Aorta (tissue), 5 donors: ENCODE results near the gene GCAT. TPM values are rescaled to one million over a fixed set of nuclear protein-coding genes. Genes with fewer than 3 reads are reported as not detected.

ENCODE experiments used
- ATAC-seq: fragments of 200-7000 bp; cut with Tn5 transposase; one replicate; pipeline ENCODE4 v1.9.1; 2022; ENCODE audit warnings: moderate library complexity; ENCODE audit not compliant: low FRiP score
- DNase-seq, 2 donors: peaks; one replicate each; pipeline ENCODE4 v3.0.0-alpha.2; 2020
- H3K27ac ChIP-seq, 2 donors: one replicate each; pipeline ENCODE4 v1.5.1; 2013; ENCODE audit warnings: low read length in 2 of 2, mild to moderate bottlenecking in 2 of 2, moderate library complexity in 2 of 2, control low read depth in 1 of 2, inconsistent platforms in 1 of 2, low read depth in 1 of 2
- H3K27me3 ChIP-seq, 2 donors: one replicate each; pipeline ENCODE4 v1.6.1; 2013; ENCODE audit warnings: control low read depth in 1 of 2, low read length in 1 of 2, mild to moderate bottlenecking in 1 of 2, moderate library complexity in 1 of 2; ENCODE audit not compliant: insufficient read depth in 2 of 2, control insufficient read depth in 1 of 2
- H3K36me3 ChIP-seq, 2 donors: one replicate each; pipeline ENCODE4 v1.6.1; 2013; ENCODE audit warnings: control low read depth in 1 of 2, low read length in 1 of 2, mild to moderate bottlenecking in 1 of 2; ENCODE audit not compliant: insufficient read depth in 2 of 2, control insufficient read depth in 1 of 2
- H3K4me1 ChIP-seq, 2 donors: one replicate each; pipeline ENCODE4 v1.6.1; 2013; ENCODE audit warnings: low read length in 2 of 2, control low read depth in 1 of 2, mild to moderate bottlenecking in 1 of 2, moderate library complexity in 1 of 2; ENCODE audit not compliant: insufficient read depth in 2 of 2, control insufficient read depth in 1 of 2
- H3K4me3 ChIP-seq, 2 donors: one replicate each; pipeline ENCODE4 v1.5.1; 2013; ENCODE audit warnings: low read length in 2 of 2, control low read depth in 1 of 2, mild to moderate bottlenecking in 1 of 2
- H3K9me3 ChIP-seq: one replicate; pipeline ENCODE4 v1.6.1; 2013; ENCODE audit warnings: mild to moderate bottlenecking, low read length; ENCODE audit not compliant: control insufficient read depth
- WGBS, 2 donors: extraction: QIAGEN DNeasy Blood & Tissue Kit; methylation state at CpG; one replicate each; pipeline ENCODE4 v1.1.7; 2013; 5-methylcytosine and 5-hydroxymethylcytosine counted together
- intact Hi-C, 2 donors: fragments of 100-400 bp; cut with DNase I; formaldehyde crosslinking; loops; one replicate each; pipeline versions ENCODE4 v1.14.2 to v1.15.0; 2022
- microRNA-seq, 2 donors: library from miRNA; unstranded; fragments of <30 nt; microRNA quantifications; one replicate each; pipeline ENCODE4 v1.2.0, GENCODE V29; 2020
- polyA plus RNA-seq, 2 donors: library from polyadenylated mRNA; stranded (reverse); fragments of 200-250 nt; gene quantifications; one replicate each; pipeline ENCODE4 v1.2.3, GENCODE V29; 2013
- total RNA-seq, 2 donors: library from RNA; stranded (reverse); fragmentation: NEBNext Ultra II Directional; extraction: Animal tissue kit (Norgen Biotek cat#: 25700); gene quantifications; one replicate each; pipeline ENCODE4 v1.2.1, GENCODE V29; 2021
- donor health status: healthy with polysubstance abuse.
- donor health status: Bipolar disorder and iron deficiency.
- donor health status: DM: no; HTN: no; CAD: no.
- donor health status: DM: no; HTN: no; CAD: no.
- donor health status: DM: yes; HTN: yes; CAD: no.

Gene GCAT
- total and polyA plus RNA-seq, 4 donors, result 4.4 to 21.4 (median 6.4) TPM

DNA sequence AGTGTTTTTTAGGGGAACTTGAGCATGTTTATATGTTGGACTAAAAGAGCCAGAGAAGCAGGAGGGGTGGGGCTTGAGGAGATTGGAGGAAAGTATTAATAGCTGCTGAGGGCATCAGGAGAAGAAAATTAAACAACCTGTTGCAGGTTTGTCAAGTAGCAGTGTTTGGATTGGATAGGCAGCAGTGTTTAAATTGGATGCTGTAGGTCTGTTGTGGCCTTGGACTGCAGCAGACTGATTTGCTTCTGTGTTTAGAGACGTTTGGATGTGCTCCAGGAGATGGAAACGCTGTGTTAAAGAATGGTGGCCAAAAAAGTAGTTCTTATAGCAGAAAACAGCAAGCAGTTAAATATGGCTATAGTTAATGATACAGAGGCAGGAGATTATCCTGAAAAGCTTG, 47.2 kb downstream of the GCAT start:
- intact Hi-C loops, result no loop called here
- WGBS, 2 donors, result 10 to 11% methylated on average over 2 of the region's 2 CpGs
- ATAC-seq (no peak), DNase-seq (no peak)
- Histone ChIP-seq H3K27ac (no peak overlapping the region), H3K4me1 (peaks cover 0 to 3% of the 10 kb centered on the region in 2 donors), H3K36me3 (peaks cover 2 to 10% of the 10 kb centered on the region in 2 donors), H3K27me3 (no peaks in the 10 kb centered on the region), H3K9me3 (no peaks in the 10 kb centered on the region), H3K4me3 (no peak overlapping the region)

GRCh38 chr22:37855462-37855861, 47.7 kb downstream of the GCAT start:
- H3K9me3 ChIP-seq, result no peaks in the 10 kb centered on the region
- peaks cover 2 to 10% of the 10 kb centered on the region in 2 donors for H3K36me3 ChIP-seq
- WGBS, 2 donors, result 93% methylated on average over 2 of the region's 2 CpGs
- no peak overlapping the region for H3K4me3 ChIP-seq
- no peak overlapping the region for H3K27ac ChIP-seq
- peaks cover 0 to 3% of the 10 kb centered on the region in 2 donors for H3K4me1 ChIP-seq
- intact Hi-C loops, result no loop called here
- ATAC-seq, result no peak
- DNase-seq, result no peak
- no peaks in the 10 kb centered on the region for H3K27me3 ChIP-seq

DNA sequence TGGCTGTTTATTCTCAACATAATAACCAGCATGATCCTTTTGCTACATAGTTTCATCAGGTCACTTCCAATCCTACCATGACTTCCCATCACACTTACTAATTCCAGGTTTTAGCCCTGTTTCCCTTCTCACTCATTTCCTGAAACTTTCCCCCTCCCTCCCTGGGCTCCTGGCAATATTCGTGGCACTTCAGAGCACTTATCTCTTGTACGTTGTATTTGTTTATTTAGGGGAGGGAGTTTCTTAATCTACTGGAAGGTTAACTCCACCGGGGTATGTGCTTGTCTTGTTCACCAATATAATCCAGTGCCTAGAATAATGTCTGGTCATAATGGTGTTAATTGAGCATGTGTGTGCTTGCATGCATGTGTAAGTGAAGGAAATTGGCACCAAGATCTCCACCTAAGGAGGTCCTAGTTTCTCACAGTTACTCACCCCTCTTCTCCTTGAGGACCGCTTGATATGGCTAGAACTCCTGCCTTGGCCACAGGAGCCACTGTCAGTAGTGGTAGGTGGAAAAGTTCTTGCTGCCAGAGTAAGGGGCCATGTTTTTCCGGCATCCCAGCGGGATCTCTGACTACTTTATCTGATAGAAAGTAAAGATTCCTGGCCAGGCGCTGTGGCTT, 53.2 kb downstream of the GCAT start:
- H3K27ac ChIP-seq, result no peak overlapping the region
- DNase-seq (no peak), ATAC-seq (no peak)
- intact Hi-C loops, result no loop called here
- peaks cover 7 to 12% of the 10 kb centered on the region in 2 donors for H3K36me3 ChIP-seq
- 54 to 59% methylated on average over 7 of the region's 7 CpGs for WGBS, 2 donors
- H3K4me3 ChIP-seq, result no peak overlapping the region
- no peaks in the 10 kb centered on the region for H3K27me3 ChIP-seq
- no peaks in the 10 kb centered on the region for H3K9me3 ChIP-seq
- H3K4me1 ChIP-seq, result no peaks in the 10 kb centered on the region

GRCh38 chr22:37862570-37863325, 55.0 kb downstream of the GCAT start:
- Histone ChIP-seq H3K4me3 (no peak overlapping the region), H3K4me1 (no peaks in the 10 kb centered on the region), H3K36me3 (peaks cover 7 to 12% of the 10 kb centered on the region in 2 donors), H3K27ac (no peak overlapping the region), H3K9me3 (no peaks in the 10 kb centered on the region), H3K27me3 (no peaks in the 10 kb centered on the region)
- intact Hi-C loops, result loop anchor here (2.0 kb wide), 2 partner anchors 44 to 46 kb away; no protein-coding TSS in a partner anchor
- no peak for DNase-seq
- ATAC-seq, result no peak
- 81 to 82% methylated on average over 7 of the region's 7 CpGs for WGBS, 2 donors

DNA sequence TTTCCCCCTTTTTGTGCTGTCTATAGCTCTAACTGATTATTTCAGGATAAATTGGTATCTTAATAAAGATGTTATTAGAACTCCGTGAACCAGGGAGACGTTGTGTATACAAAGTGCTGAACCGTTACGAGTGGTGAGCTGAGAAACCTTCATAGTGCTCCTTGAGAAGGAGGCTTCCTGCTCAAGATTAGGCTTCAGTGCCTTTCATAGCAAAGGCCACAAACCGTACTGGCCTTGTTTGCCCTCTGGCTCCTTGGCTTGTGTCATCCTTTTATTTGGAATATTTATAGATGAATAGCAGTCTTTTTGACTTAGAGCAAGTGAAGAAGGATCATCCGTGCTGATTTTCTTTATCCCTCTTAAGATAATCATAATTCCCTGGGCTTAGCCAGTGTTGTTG, 57.8 kb downstream of the GCAT start:
- Histone ChIP-seq H3K27me3 (no peaks in the 10 kb centered on the region), H3K27ac (no peak overlapping the region), H3K4me3 (no peak overlapping the region), H3K4me1 (no peaks in the 10 kb centered on the region), H3K36me3 (peaks cover 10 to 15% of the 10 kb centered on the region in 2 donors), H3K9me3 (no peaks in the 10 kb centered on the region)
- ATAC-seq (no peak), DNase-seq (no peak)
- intact Hi-C loops, result no loop called here
- WGBS, 2 donors, result 75 to 80% methylated on average over 6 of the region's 6 CpGs

Small RNA genes within 50 kb of the gene (microRNA-seq; reads per million reads assigned to microRNA genes)
- 0 to 1.2 reads per million in 2 donors for gene MIR659

Other genes with a start within 250 kb of the GCAT start
- gene CDC42EP1, start 247.5 kb upstream of the GCAT start, total RNA-seq, result 10 to 100 TPM; 69.1 to 76.3 TPM
- gene CDC42EP1, start 247.5 kb upstream of the GCAT start, polyA plus RNA-seq, result 10 to 100 TPM; 26.0 to 44.6 TPM
- 1 to 10 TPM in 1 of 2 donors, not detected in 1; 2.1 TPM for gene LGALS2, start 227.8 kb upstream of the GCAT start, total RNA-seq
- 10 to 100 TPM in 1 of 2 donors, not detected in 1; 22.8 TPM for gene LGALS2, start 227.8 kb upstream of the GCAT start, polyA plus RNA-seq
- 10 to 100 TPM; 35.7 to 62.7 TPM for gene GGA1, start 199.1 kb upstream of the GCAT start, total RNA-seq
- gene GGA1, start 199.1 kb upstream of the GCAT start, polyA plus RNA-seq, result 10 to 100 TPM; 14.4 to 68.7 TPM
- gene SH3BP1, start 168.3 kb upstream of the GCAT start, total RNA-seq, result 10 to 100 TPM in 1 of 2 donors, 1 to 10 TPM in 1; 7.2 to 18.2 TPM
- gene SH3BP1, start 168.3 kb upstream of the GCAT start, polyA plus RNA-seq, result 10 to 100 TPM in 1 of 2 donors, 1 to 10 TPM in 1; 3.5 to 14.8 TPM
- gene PDXP, start 149.2 kb upstream of the GCAT start, total RNA-seq, result 1 to 10 TPM; 4.0 to 5.5 TPM
- gene PDXP, start 149.2 kb upstream of the GCAT start, polyA plus RNA-seq, result 10 to 100 TPM in 1 of 2 donors, 1 to 10 TPM in 1; 4.7 to 16.2 TPM
- 1,000 to 10,000 TPM; 1,050 to 1,178 TPM for gene LGALS1, start 132.3 kb upstream of the GCAT start, total RNA-seq
- gene LGALS1, start 132.3 kb upstream of the GCAT start, polyA plus RNA-seq, result 1,000 to 10,000 TPM; 1,845 to 3,139 TPM
- gene NOL12, start 121.6 kb upstream of the GCAT start, total RNA-seq, result 10 to 100 TPM; 11.1 to 15.4 TPM
- 10 to 100 TPM; 13.0 to 19.0 TPM for gene NOL12, start 121.6 kb upstream of the GCAT start, polyA plus RNA-seq
- gene TRIOBP, start 110.9 kb upstream of the GCAT start, total RNA-seq, result 100 to 1,000 TPM in 1 of 2 donors, 10 to 100 TPM in 1; 86.0 to 113 TPM
- 10 to 100 TPM; 26.9 to 59.1 TPM for gene TRIOBP, start 110.9 kb upstream of the GCAT start, polyA plus RNA-seq
- not detected for gene GALR3, start 15.4 kb downstream of the GCAT start, total RNA-seq
- under 1 TPM in 1 of 2 donors, not detected in 1; 0.28 TPM for gene GALR3, start 15.4 kb downstream of the GCAT start, polyA plus RNA-seq
- 10 to 100 TPM; 11.0 to 16.7 TPM for gene ANKRD54, start 36.4 kb downstream of the GCAT start, total RNA-seq
- 10 to 100 TPM; 12.4 to 17.3 TPM for gene ANKRD54, start 36.4 kb downstream of the GCAT start, polyA plus RNA-seq
- gene EIF3L, start 41.5 kb downstream of the GCAT start, total RNA-seq, result 100 to 1,000 TPM; 276 to 356 TPM
- gene EIF3L, start 41.5 kb downstream of the GCAT start, polyA plus RNA-seq, result 100 to 1,000 TPM; 307 to 366 TPM
- gene MICALL1, start 98.4 kb downstream of the GCAT start, total RNA-seq, result 10 to 100 TPM; 24.2 to 39.3 TPM
- gene MICALL1, start 98.4 kb downstream of the GCAT start, polyA plus RNA-seq, result 10 to 100 TPM in 1 of 2 donors, 1 to 10 TPM in 1; 7.0 to 12.8 TPM
- not detected for gene C22orf23, start 145.7 kb downstream of the GCAT start, total RNA-seq
- under 1 TPM in 1 of 2 donors, not detected in 1; 0.18 TPM for gene C22orf23, start 145.7 kb downstream of the GCAT start, polyA plus RNA-seq
- gene POLR2F, start 145.8 kb downstream of the GCAT start, total RNA-seq, result 10 to 100 TPM; 45.9 to 46.2 TPM
- gene POLR2F, start 145.8 kb downstream of the GCAT start, polyA plus RNA-seq, result 100 to 1,000 TPM; 150 to 169 TPM
- 1 to 10 TPM; 2.6 to 5.9 TPM for gene SOX10, start 176.6 kb downstream of the GCAT start, total RNA-seq
- under 1 TPM in 1 of 2 donors, not detected in 1; 0.08 TPM for gene SOX10, start 176.6 kb downstream of the GCAT start, polyA plus RNA-seq
- 10 to 100 TPM; 25.0 to 26.4 TPM for gene PICK1, start 249.5 kb downstream of the GCAT start, total RNA-seq
- gene PICK1, start 249.5 kb downstream of the GCAT start, polyA plus RNA-seq, result 10 to 100 TPM in 1 of 2 donors, 1 to 10 TPM in 1; 9.5 to 46.2 TPM